Osteocyte (in vitro differentiated cells): ENCODE measurements around the gene TMEM80. TPM values are rescaled to one million over a fixed set of nuclear protein-coding genes. Genes with fewer than 3 reads are reported as not detected.

Experiments used
- DNase-seq: peaks from one replicate; pipeline ENCODE4 v3.0.0; 2021; ENCODE audit warnings: mixed read lengths; ENCODE audit not compliant: unreplicated experiment; ENCODE audit errors: extremely low spot score
- H3K27ac Mint-ChIP-seq: one replicate; pipeline ENCODE4 v1.8.0; 2021; ENCODE audit warnings: mild to moderate bottlenecking, mixed read lengths; ENCODE audit not compliant: unreplicated experiment
- H3K27me3 Mint-ChIP-seq: one replicate; pipeline ENCODE4 v1.8.0; 2021; ENCODE audit warnings: mixed read lengths; ENCODE audit not compliant: unreplicated experiment
- H3K36me3 Mint-ChIP-seq: one replicate; pipeline ENCODE4 v1.8.0; 2021; ENCODE audit warnings: mixed read lengths; ENCODE audit not compliant: unreplicated experiment
- H3K4me1 Mint-ChIP-seq: one replicate; pipeline ENCODE4 v1.8.0; 2021; ENCODE audit warnings: mixed read lengths; ENCODE audit not compliant: unreplicated experiment
- H3K4me3 Mint-ChIP-seq: one replicate; pipeline ENCODE4 v1.8.0; 2021; ENCODE audit warnings: mild to moderate bottlenecking, moderate library complexity, mixed read lengths; ENCODE audit not compliant: unreplicated experiment
- H3K9me3 Mint-ChIP-seq: one replicate; pipeline ENCODE4 v1.8.0; 2021; ENCODE audit warnings: mixed read lengths; ENCODE audit not compliant: unreplicated experiment
- CTCF ChIP-seq: fragments of 200-600 bp; sonication (generic); IDR thresholded peaks from 2 replicates; pipeline ENCODE4 v1.5.0; 2021; ENCODE audit warnings: antibody characterized with exemption, mild to moderate bottlenecking, moderate library complexity
- total RNA-seq: library from RNA; stranded (reverse); gene quantifications from 2 replicates; pipeline ENCODE4 v1.2.1, GENCODE V29; 2021

Gene TMEM80
- total RNA-seq, 1 donor from 2014 or later, result 43.9 TPM

GRCh38 chr11:742571-743201 lies 47.1 kb downstream of the TMEM80 start:
- Mint-ChIP-seq H3K9me3 (no peaks in the 10 kb centered on the region), H3K27ac (no peak overlapping the region)

GRCh38 chr11:745428-745827 lies 49.8 kb downstream of the TMEM80 start:
- H3K27ac Mint-ChIP-seq, result no peak overlapping the region
- no peak for DNase-seq
- H3K4me1 Mint-ChIP-seq, result peaks cover 27% of the 10 kb centered on the region
- peaks cover 2% of the 10 kb centered on the region for H3K36me3 Mint-ChIP-seq
- no peak overlapping the region for H3K4me3 Mint-ChIP-seq
- TF ChIP-seq CTCF, result no peak
- no peaks in the 10 kb centered on the region for H3K9me3 Mint-ChIP-seq
- H3K27me3 Mint-ChIP-seq, result no peaks in the 10 kb centered on the region

More at GRCh38 chr11:742571-743201, 47.1 kb downstream of the TMEM80 start:
- Mint-ChIP-seq H3K4me1 (peaks cover 11% of the 10 kb centered on the region), H3K27me3 (no peaks in the 10 kb centered on the region), H3K4me3 (no peak overlapping the region), H3K36me3 (no peaks in the 10 kb centered on the region)
- no peak for DNase-seq
- no peak for TF ChIP-seq CTCF

GRCh38 chr11:746289-747157 lies 50.9 kb downstream of the TMEM80 start:
- Mint-ChIP-seq H3K27me3 (no peaks in the 10 kb centered on the region), H3K27ac (peak overlapping the region; percentile 76), H3K4me1 (peaks cover 27% of the 10 kb centered on the region), H3K36me3 (peaks cover 2% of the 10 kb centered on the region), H3K9me3 (no peaks in the 10 kb centered on the region), H3K4me3 (peak overlapping the region; percentile 87)
- no peak for DNase-seq
- TF ChIP-seq CTCF, result no peak

- H3K27ac Mint-ChIP-seq, result peak within 1 kb of the TSS; percentile 90
- H3K27me3 Mint-ChIP-seq, result no peaks in the 10 kb centered on the region
- DNase-seq, result peak; percentile 98
- no peaks in the 10 kb centered on the region for H3K9me3 Mint-ChIP-seq
- peaks cover 27% of the 10 kb centered on the region for H3K4me1 Mint-ChIP-seq
- peak within 1 kb of the TSS; percentile 87 for H3K4me3 Mint-ChIP-seq
- peaks cover 2% of the 10 kb centered on the region for H3K36me3 Mint-ChIP-seq
- TF ChIP-seq CTCF, result peak; percentile 22
Observed at GRCh38 chr11:747158-748006, 51.8 kb downstream of the TMEM80 start, which contains the start of gene TALDO1. TSS of gene TALDO1 (plus strand) at chr11:747464. CDS start at chr11:747482, 18 bp downstream.
